Fibroblast of lung (primary cell): ENCODE data around the gene SOX9. TPM values are rescaled to one million over a fixed set of nuclear protein-coding genes. Genes with fewer than 3 reads are reported as not detected.

ENCODE experiments used
- DNase-seq, 2 donors: peaks; one replicate each; pipeline versions ENCODE4 v3.0.0 to v3.0.0-alpha.2; 2010; ENCODE audit warnings: low read depth in 2 of 2
- H2AFZ ChIP-seq: 2 replicates; pipeline ENCODE4 v1.5.1; 2012; ENCODE audit warnings: low read length, control low read depth, inconsistent platforms
- H3K27ac ChIP-seq: 2 replicates; pipeline ENCODE4 v1.5.1; 2011; ENCODE audit warnings: low read length, control low read depth; ENCODE audit not compliant: insufficient read depth
- H3K27me3 ChIP-seq: 2 replicates; pipeline ENCODE4 v1.5.1; 2011; ENCODE audit warnings: mild to moderate bottlenecking, low read length; ENCODE audit not compliant: control insufficient read depth, insufficient read depth
- H3K36me3 ChIP-seq: 2 replicates; pipeline ENCODE4 v1.5.1; 2011; ENCODE audit warnings: low read length; ENCODE audit not compliant: control insufficient read depth, insufficient read depth
- H3K4me1 ChIP-seq: 2 replicates; pipeline ENCODE4 v1.5.1; 2011; ENCODE audit warnings: low read length; ENCODE audit not compliant: control insufficient read depth, insufficient read depth; ENCODE audit errors: extremely low read depth
- H3K4me2 ChIP-seq: 2 replicates; pipeline ENCODE4 v1.5.1; 2011; ENCODE audit warnings: low read length, control low read depth; ENCODE audit not compliant: insufficient read depth; ENCODE audit errors: extremely low read depth
- H3K4me3 ChIP-seq, 4 experiments: fragments of 200-600 bp in 1 of 4; sonication (generic) in 1 of 4; replicated peaks in 1 of 4; 2 replicates each; pipeline ENCODE4 v1.5.1; 2011 to 2016; ENCODE audit warnings: low read length in 4 of 4, low read depth in 3 of 4, mild to moderate bottlenecking in 3 of 4, control low read depth in 2 of 4, inconsistent platforms in 1 of 4, mixed read lengths in 1 of 4; ENCODE audit not compliant: insufficient read depth in 1 of 4; ENCODE audit errors: control extremely low read depth in 1 of 4
- H3K79me2 ChIP-seq: 2 replicates; pipeline ENCODE4 v1.5.1; 2012; ENCODE audit warnings: mild to moderate bottlenecking, low read length, inconsistent platforms; ENCODE audit not compliant: control insufficient read depth, insufficient read depth
- H3K9ac ChIP-seq: 2 replicates; pipeline ENCODE4 v1.5.1; 2011; ENCODE audit warnings: mild to moderate bottlenecking, low read length, control low read depth; ENCODE audit not compliant: insufficient read depth
- H3K9me3 ChIP-seq: 2 replicates; pipeline ENCODE4 v1.5.1; 2012; ENCODE audit warnings: low read depth, low read length; ENCODE audit not compliant: control insufficient read depth, insufficient read depth
- H4K20me1 ChIP-seq: 2 replicates; pipeline ENCODE4 v1.5.1; 2011; ENCODE audit warnings: low read length; ENCODE audit not compliant: control insufficient read depth, insufficient read depth; ENCODE audit errors: extremely low read depth
- CTCF ChIP-seq, 2 donors: IDR thresholded peaks in 1 of 2; conservative IDR thresholded peaks in 1 of 2; 1 replicate in 1 of 2; 2 replicates in 1 of 2; pipeline ENCODE4 v1.5.1; 2011 to 2012; ENCODE audit warnings: low read length in 2 of 2, control low read depth in 1 of 2, inconsistent platforms in 1 of 2, low read depth in 1 of 2, mild to moderate bottlenecking in 1 of 2
- EZH2 ChIP-seq: IDR thresholded peaks from 2 replicates; pipeline ENCODE4 v1.5.1; 2012; ENCODE audit warnings: low read length, control low read depth, mild to moderate bottlenecking; ENCODE audit errors: missing control alignments
- polyA plus RNA-seq, 2 donors: library from polyadenylated mRNA; depleted of rRNA in 1 of 2; stranded (reverse) in 1 of 2; unstranded in 1 of 2; fragments of >200 nt; gene quantifications; 2 replicates each; pipeline ENCODE4 v1.2.1, GENCODE V29; 2011 to 2012; ENCODE audit warnings: missing spikeins in 1 of 2
- total RNA-seq: library from RNA; depleted of rRNA; stranded (reverse); fragments of >200 nt; gene quantifications from 2 replicates; pipeline ENCODE4 v1.2.1, GENCODE V29; 2014

The SOX9 gene
- total and polyA plus RNA-seq, 2 donors (not counting 1 experiment from before 2014, with no cell fraction given), result 3.1 to 5.4 TPM

GRCh38 chr17:72122765-72123529, 2.1 kb downstream of the SOX9 start:
- Histone ChIP-seq H2AFZ (peak overlapping the region; percentile 70), H3K79me2 (peaks cover 30% of the 10 kb centered on the region), H3K4me2 (peak overlapping the region; percentile 95), H3K9me3 (no peaks in the 10 kb centered on the region), H4K20me1 (no peaks in the 10 kb centered on the region), H3K27me3 (peaks cover 11% of the 10 kb centered on the region), H3K27ac (peak overlapping the region; percentile 49), H3K4me3 (peak overlapping the region; percentile 76 to 94 (median 92)), H3K36me3 (peaks cover 6% of the 10 kb centered on the region), H3K9ac (peak overlapping the region; percentile 55), H3K4me1 (peaks cover 9% of the 10 kb centered on the region)
- TF ChIP-seq CTCF (conservative IDR thresholded peaks at IDR 0.05 in 1 of 2, IDR thresholded peaks at IDR 0.05 in 1 of 2; ENCODE audit: low read depth in 1 of 2, low read length in 2 of 2) (no peak), EZH2 (no peak)
- DNase-seq, result peak; percentile 74 to 77

- H2AFZ ChIP-seq, result no peak overlapping the region
- H3K27me3 ChIP-seq, result peaks cover 5% of the 10 kb centered on the region
- H3K9ac ChIP-seq, result no peak overlapping the region
- no peaks in the 10 kb centered on the region for H4K20me1 ChIP-seq
- peaks cover 6% of the 10 kb centered on the region for H3K36me3 ChIP-seq
- peak overlapping the region; percentile 95 for H3K4me2 ChIP-seq
- H3K27ac ChIP-seq, result no peak overlapping the region
- peaks cover 7% of the 10 kb centered on the region for H3K4me1 ChIP-seq
- TF ChIP-seq CTCF (conservative IDR thresholded peaks at IDR 0.05 in 1 of 2, IDR thresholded peaks at IDR 0.05 in 1 of 2; ENCODE audit: low read depth in 1 of 2, low read length in 2 of 2), result no peak
- no peak for TF ChIP-seq EZH2
- peak overlapping the region in 3 of 4 experiments; percentile 76 to 94 (median 93) for H3K4me3 ChIP-seq
- H3K79me2 ChIP-seq, result peaks cover 30% of the 10 kb centered on the region
- no peaks in the 10 kb centered on the region for H3K9me3 ChIP-seq
- DNase-seq, result peak in 1 of 2 donors; percentile 42
These were observed 3.0 kb downstream of the SOX9 start for GRCh38 chr17:72123530-72124437.

- no peaks in the 10 kb centered on the region for H3K9me3 ChIP-seq
- peak in 1 of 2 donors; percentile 53 for DNase-seq
- no peak overlapping the region for H3K27ac ChIP-seq
- TF ChIP-seq CTCF (conservative IDR thresholded peaks at IDR 0.05 in 1 of 2, IDR thresholded peaks at IDR 0.05 in 1 of 2; ENCODE audit: low read depth in 1 of 2, low read length in 2 of 2) (no peak), EZH2 (no peak)
- no peak overlapping the region for H3K9ac ChIP-seq
- no peaks in the 10 kb centered on the region for H4K20me1 ChIP-seq
- peaks cover 30% of the 10 kb centered on the region for H3K79me2 ChIP-seq
- peaks cover 6% of the 10 kb centered on the region for H3K36me3 ChIP-seq
- H3K27me3 ChIP-seq, result no peaks in the 10 kb centered on the region
- peaks cover 7% of the 10 kb centered on the region for H3K4me1 ChIP-seq
- H3K4me3 ChIP-seq, result peak overlapping the region in 2 of 4 experiments; percentile 41 to 44
- no peak overlapping the region for H2AFZ ChIP-seq
- peak overlapping the region; percentile 11 for H3K4me2 ChIP-seq
These were observed 3.6 kb downstream of the SOX9 start for GRCh38 chr17:72124438-72124775.
